ENCODE data around the gene SERTAD2. TPM values are rescaled to one million over a fixed set of nuclear protein-coding genes. Genes with fewer than 3 reads are reported as not detected.

Gene SERTAD2
- total and polyA plus RNA-seq, 2 of the 4 experiments (the other 2 are of a cell fraction), result 5.0 to 11.0 TPM

DNA sequence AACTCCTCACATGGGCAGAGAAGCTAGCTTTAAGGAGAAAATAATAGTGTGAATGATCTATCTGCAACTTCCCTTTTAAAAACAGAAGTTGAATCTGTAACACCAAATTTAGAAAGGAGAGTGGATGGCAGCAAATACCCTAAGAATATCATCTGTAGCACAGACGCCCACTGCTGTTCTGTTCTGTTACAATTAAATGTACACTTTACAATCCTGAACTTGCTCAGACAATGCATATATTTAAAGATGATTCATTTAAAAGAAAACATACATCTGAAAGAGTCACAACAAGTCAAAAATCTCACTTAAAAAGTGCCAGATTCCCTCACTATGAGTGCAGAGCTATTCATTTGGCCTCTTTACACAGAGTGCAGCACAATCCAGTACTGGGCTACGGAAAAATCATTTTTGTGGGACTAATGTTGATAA is 8.0 kb upstream of the SERTAD2 start:
- ATAC-seq (ENCODE audit: low read depth) (peak; percentile 53; the same call in 1 of the 2 replicates), DNase-seq (no peak)
- WGBS, 2 experiments (ENCODE audit: extremely low coverage in 2 of 2, insufficient read length in 1 of 2), result no CpG with 5 or more reads among the region's 2 CpGs
- H4K5ac ChIP-seq (ENCODE audit: low read depth, low read length), result no peak overlapping the region
- H4K91ac ChIP-seq (ENCODE audit: insufficient read depth, low read depth, low read length), result no peak overlapping the region
- POLR2A ChIA-PET (ENCODE audit: unreplicated experiment), result interaction anchor here (0.6 kb wide), 1 partner anchor 75 kb away, joined by 9 read pairs; no protein-coding TSS in a partner anchor
- no peak overlapping the region for H3K4me2 ChIP-seq (ENCODE audit: low read depth, low read length)
- no peaks in the 10 kb centered on the region for H3K4me1 ChIP-seq (ENCODE audit: control insufficient read depth, insufficient read depth, low read length)
- no peaks in the 10 kb centered on the region for H3K36me3 ChIP-seq (ENCODE audit: control insufficient read depth, insufficient read depth, low read length)
- H4K20me1 ChIP-seq (ENCODE audit: insufficient read depth, low read length), result no peaks in the 10 kb centered on the region
- H3K27ac ChIP-seq (ENCODE audit: insufficient read depth, low read length), result no peak overlapping the region
- H3K9me1 ChIP-seq (ENCODE audit: insufficient read depth, low read length), result no peaks in the 10 kb centered on the region
- dilution Hi-C loops (cut with HindIII; ENCODE audit: low sequenced_read_pairs, unreplicated experiment) (no loop called here), intact Hi-C loops (cut with micrococcal nuclease) (loop anchor here (5.0 kb wide), 1 partner anchor 66 kb away; no protein-coding TSS in a partner anchor), in situ Hi-C loops (cut with MboI; ENCODE audit: low sequenced_read_pairs) (no loop called here)
- no peak for TF ChIP-seq BHLHE40 (IDR thresholded peaks at IDR 0.05; ENCODE audit: low read depth, low read length)
- TF ChIP-seq RCOR1 (IDR thresholded peaks at IDR 0.05; ENCODE audit: insufficient replicate concordance, low read length), result no peak
- no peak for TF ChIP-seq MAZ (IDR thresholded peaks at IDR 0.05; ENCODE audit: borderline replicate concordance, low read depth, low read length)
- TF ChIP-seq SMC3 (IDR thresholded peaks at IDR 0.05; ENCODE audit: low read depth, low read length), result no peak
- TF ChIP-seq NFE2L2 (IDR thresholded peaks at IDR 0.05; ENCODE audit: low read depth, low read length), result no peak
- H3K79me1 ChIP-seq (ENCODE audit: low read depth in 1 of 2, low read length in 2 of 2), result no peaks in the 10 kb centered on the region
- H3K56ac ChIP-seq (ENCODE audit: extremely low read depth, insufficient read depth, low read length), result no peak overlapping the region
- H3K4ac ChIP-seq (ENCODE audit: low read depth, low read length), result no peak overlapping the region
- H2BK120ac ChIP-seq (ENCODE audit: low read depth, low read length), result no peak overlapping the region
- H2AK9ac ChIP-seq (replicated peaks; ENCODE audit: low read depth, low read length, poor library complexity), result no peak overlapping the region
- H2BK5ac ChIP-seq (ENCODE audit: low read depth, low read length, poor library complexity, severe bottlenecking), result no peak overlapping the region
- H2AFZ ChIP-seq (replicated peaks; ENCODE audit: low read length, poor library complexity), result no peak overlapping the region
- no peak overlapping the region for H2BK20ac ChIP-seq (ENCODE audit: low read depth, low read length)
- H3K14ac ChIP-seq (replicated peaks; ENCODE audit: low read depth, low read length), result no peak overlapping the region
- H3K9ac ChIP-seq (ENCODE audit: low read depth, low read length), result no peak overlapping the region
- no TSS peak for BruUV-seq (replicated peaks)
- no peaks in the 10 kb centered on the region for H3K9me3 ChIP-seq (ENCODE audit: control insufficient read depth, insufficient read depth, low read length)
- no peak overlapping the region for H2BK15ac ChIP-seq (ENCODE audit: low read depth, low read length)
- H3K27me3 ChIP-seq (ENCODE audit: control insufficient read depth, insufficient read depth, low read length), result no peaks in the 10 kb centered on the region
- no peak overlapping the region for H2AK5ac ChIP-seq (ENCODE audit: low read depth, low read length)
- no peak overlapping the region for H4K8ac ChIP-seq (ENCODE audit: low read depth in 2 of 2, low read length in 2 of 2)
- no peak overlapping the region for H3K23ac ChIP-seq (ENCODE audit: low read depth, low read length)
- H3K18ac ChIP-seq (ENCODE audit: low read depth, low read length), result no peak overlapping the region
- CTCF ChIA-PET, result interaction anchor here (0.6 to 1.0 kb wide), 2 partner anchors 13 to 32 kb away, joined by 3 read pairs; no protein-coding TSS in a partner anchor
- H3K4me3 ChIP-seq (ENCODE audit: insufficient read depth, low read depth, low read length), result no peak overlapping the region
